ENCODE results near the gene PEX26. TPM values are rescaled to one million over a fixed set of nuclear protein-coding genes. Genes with fewer than 3 reads are reported as not detected.

The PEX26 gene
- total and polyA plus RNA-seq, 12 donors, result 8.4 to 57.8 (median 34.0) TPM

GRCh38 chr22:18148293-18148965, 70.6 kb downstream of the PEX26 start:
- no peaks in the 10 kb centered on the region for H3K27me3 ChIP-seq
- no peak overlapping the region for H3K27ac ChIP-seq
- no peak overlapping the region for H3K4me3 ChIP-seq
- DNase-seq, result no peak
- intact Hi-C loops (cut with DNase I), result no loop called here
- no peaks in the 10 kb centered on the region for H3K36me3 ChIP-seq (replicated peaks in 1 of 2)
- no peak for TF ChIP-seq CTCF (IDR thresholded peaks at IDR 0.05)
- no peak for TF ChIP-seq POLR2A (IDR thresholded peaks at IDR 0.05)
- WGBS, 4 donors, result 90 to 97% (median 94%) methylated on average over 12 to 17 of the region's 17 CpGs
- no peaks in the 10 kb centered on the region for H3K9me3 ChIP-seq (replicated peaks in 1 of 3)
- peaks cover 0 to 11% of the 10 kb centered on the region in 2 donors for H3K4me1 ChIP-seq (replicated peaks in 1 of 2)

GRCh38 chr22:18152519-18152918, 74.7 kb downstream of the PEX26 start:
- H3K4me1 ChIP-seq (replicated peaks in 1 of 2), result peaks cover 0 to 11% of the 10 kb centered on the region in 2 donors
- no peaks in the 10 kb centered on the region for H3K9me3 ChIP-seq (replicated peaks in 1 of 3)
- intact Hi-C loops (cut with DNase I), result no loop called here
- no peak overlapping the region for H3K27ac ChIP-seq
- H3K4me3 ChIP-seq, result no peak overlapping the region
- no peaks in the 10 kb centered on the region for H3K27me3 ChIP-seq
- no peak for DNase-seq
- TF ChIP-seq POLR2A (IDR thresholded peaks at IDR 0.05) (no peak), CTCF (IDR thresholded peaks at IDR 0.05) (no peak)
- H3K36me3 ChIP-seq (replicated peaks in 1 of 2), result no peaks in the 10 kb centered on the region
- 91 to 94% (median 92%) methylated on average over 8 of the region's 8 CpGs for WGBS, 4 donors

- H3K27me3 ChIP-seq, result no peaks in the 10 kb centered on the region
- DNase-seq, result no peak
- H3K27ac ChIP-seq, result no peak overlapping the region
- no peaks in the 10 kb centered on the region for H3K9me3 ChIP-seq (replicated peaks in 1 of 3)
- TF ChIP-seq POLR2A (IDR thresholded peaks at IDR 0.05), result no peak
- no peak for TF ChIP-seq CTCF (IDR thresholded peaks at IDR 0.05)
- peaks cover 0 to 8% of the 10 kb centered on the region in 2 donors for H3K4me1 ChIP-seq (replicated peaks in 1 of 2)
- 81 to 100% (median 93%) methylated on average over 1 to 8 of the region's 8 CpGs for WGBS, 4 donors
- intact Hi-C loops (cut with DNase I), result no loop called here
- no peak overlapping the region for H3K4me3 ChIP-seq
- H3K36me3 ChIP-seq (replicated peaks in 1 of 2), result no peaks in the 10 kb centered on the region
These were observed 77.1 kb downstream of the PEX26 start for GRCh38 chr22:18154821-18155390.

Small RNAs within 50 kb of the gene (small RNA-seq; reads per million reads assigned to genes)
- gene AC016027.5, result 0 reads per million in 2 donors

Other genes with a start within 250 kb of the PEX26 start
- 10 to 100 TPM; 24.8 to 82.6 (median 42.9) TPM for gene MICAL3, start 53.4 kb upstream of the PEX26 start, total RNA-seq
- 10 to 100 TPM; 10.9 to 36.0 (median 17.1) TPM for gene MICAL3, start 53.4 kb upstream of the PEX26 start, polyA plus RNA-seq
- 1 to 10 TPM in 8 of 9 donors, under 1 TPM in 1; 0.65 to 2.4 (median 1.4) TPM for gene TUBA8, start 32.8 kb downstream of the PEX26 start, total RNA-seq
- gene TUBA8, start 32.8 kb downstream of the PEX26 start, polyA plus RNA-seq, result 1 to 10 TPM; 1.7 to 4.3 (median 3.2) TPM
- 10 to 100 TPM in 1 of 9 donors, 1 to 10 TPM in 8; 5.1 to 10.7 (median 6.7) TPM for gene USP18, start 72.2 kb downstream of the PEX26 start, total RNA-seq
- 1 to 10 TPM; 5.4 to 7.7 (median 5.6) TPM for gene USP18, start 72.2 kb downstream of the PEX26 start, polyA plus RNA-seq